Stimulated activated naive CD8-positive, alpha-beta T cell treated with anti-CD3 and anti-CD28 coated beads, Interleukin-15, amount 100 ng/mL, for 72 hours (primary cell): ENCODE results near the gene OLR1.
A peak's percentile ranks its signal among the peaks of the same experiment; 100 is the strongest.

Experiments
- ATAC-seq: fragments of 150-1000 bp; cut with Tn5 transposase; 2 replicates; pipeline ENCODE4 v1.10.0; 2021; ENCODE audit warnings: mild to moderate bottlenecking, moderate library complexity
- DNase-seq, 2 donors: peaks; one replicate each; pipeline ENCODE4 v3.0.0; 2021 to 2022
- H3K27ac Mint-ChIP-seq, 2 donors: one replicate each; pipeline ENCODE4 v1.8.0; 2022; ENCODE audit warnings: mild to moderate bottlenecking in 2 of 2, mixed read lengths in 2 of 2, moderate library complexity in 2 of 2
- H3K27me3 Mint-ChIP-seq: one replicate; pipeline ENCODE4 v1.8.0; 2022; ENCODE audit warnings: mixed read lengths
- H3K4me1 Mint-ChIP-seq: one replicate; pipeline ENCODE4 v1.8.0; 2022; ENCODE audit warnings: mild to moderate bottlenecking, mixed read lengths
- H3K4me3 Mint-ChIP-seq, 2 donors: one replicate each; pipeline ENCODE4 v1.8.0; 2022; ENCODE audit warnings: mild to moderate bottlenecking in 2 of 2, mixed read lengths in 2 of 2, moderate library complexity in 1 of 2
- H3K9me3 Mint-ChIP-seq, 2 donors: one replicate each; pipeline ENCODE4 v1.8.0; 2022; ENCODE audit warnings: mixed read lengths in 2 of 2

OLR1 gene

DNA sequence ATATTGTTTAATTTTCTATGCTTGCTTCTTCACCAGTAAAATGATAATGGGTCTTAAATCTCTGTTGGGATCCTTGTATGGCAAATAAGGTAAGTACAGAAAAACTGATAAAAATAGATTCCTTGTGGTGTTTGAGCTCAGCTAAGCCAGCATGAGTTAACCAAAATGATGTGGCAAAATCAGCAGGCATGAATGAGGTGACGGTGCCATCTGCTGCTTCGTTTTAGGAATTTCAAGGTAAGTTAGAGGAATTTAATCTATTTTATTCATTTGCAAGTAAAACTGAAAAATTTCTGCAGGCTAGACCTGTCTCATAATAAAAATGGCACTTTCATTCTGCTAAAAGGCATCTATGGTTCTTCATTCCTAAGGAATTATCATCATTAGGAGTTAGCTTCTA, 31.9 kb downstream of the OLR1 start:
- Mint-ChIP-seq H3K4me3 (no peak overlapping the region), H3K9me3 (no peaks in the 10 kb centered on the region), H3K4me1 (no peaks in the 10 kb centered on the region), H3K27ac (no peak overlapping the region), H3K27me3 (peaks cover 6% of the 10 kb centered on the region)
- DNase-seq (peak; percentile 18 to 45), ATAC-seq (no peak)

DNA sequence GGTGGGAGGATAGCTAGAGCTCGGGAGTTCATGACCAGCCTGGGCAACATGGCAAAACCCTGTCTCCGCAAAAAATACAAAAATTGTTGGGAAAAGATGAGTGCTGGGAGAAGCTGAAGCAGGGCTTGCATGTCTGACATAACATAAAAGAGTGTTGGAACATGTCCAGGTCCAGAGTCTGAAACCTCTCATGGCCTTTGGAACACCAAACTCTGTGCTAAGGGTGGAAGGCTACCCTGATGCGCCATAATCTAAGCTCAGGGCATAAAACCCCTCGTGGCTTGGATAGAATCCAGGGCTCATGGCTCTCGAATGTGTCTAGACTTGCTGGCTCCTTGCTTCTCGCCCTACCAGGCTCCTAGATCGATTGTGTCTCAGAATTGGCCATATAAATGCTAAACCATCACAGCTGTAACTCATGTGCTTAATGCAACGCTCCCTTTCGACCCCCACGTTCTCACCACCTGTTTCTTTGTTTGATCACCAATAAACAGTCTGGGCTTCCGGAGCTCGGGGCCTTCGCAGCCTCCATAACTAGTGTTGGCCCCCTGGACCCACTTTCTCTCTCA, 35.2 kb downstream of the OLR1 start:
- peaks cover 8% of the 10 kb centered on the region for H3K27me3 Mint-ChIP-seq
- DNase-seq (no peak), ATAC-seq (no peak)
- H3K9me3 Mint-ChIP-seq, result no peaks in the 10 kb centered on the region
- no peak overlapping the region for H3K4me3 Mint-ChIP-seq
- H3K27ac Mint-ChIP-seq, result no peak overlapping the region
- no peaks in the 10 kb centered on the region for H3K4me1 Mint-ChIP-seq

DNA sequence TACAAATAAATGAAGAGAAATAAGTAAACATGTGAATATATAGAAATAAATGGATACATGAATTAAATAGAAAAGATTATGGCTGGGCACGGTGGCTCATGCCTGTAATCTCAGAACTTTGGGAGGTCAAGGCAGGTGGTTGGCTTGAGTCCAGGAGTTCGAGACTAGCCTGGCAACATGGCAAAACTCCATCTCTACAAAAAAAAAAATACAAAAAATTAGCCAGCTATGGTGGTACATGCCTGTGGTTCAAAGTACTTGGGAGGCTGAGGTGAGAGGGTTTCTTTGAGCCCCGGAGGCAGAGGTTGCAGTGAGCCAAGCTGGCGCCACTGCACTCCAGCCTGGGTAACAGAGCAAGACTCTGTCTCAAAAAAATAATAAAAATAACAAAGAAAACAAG, 36.8 kb downstream of the OLR1 start:
- ATAC-seq (no peak), DNase-seq (no peak)
- Mint-ChIP-seq H3K27ac (no peak overlapping the region), H3K4me3 (no peak overlapping the region), H3K9me3 (no peaks in the 10 kb centered on the region), H3K4me1 (peaks cover 4% of the 10 kb centered on the region), H3K27me3 (peaks cover 8% of the 10 kb centered on the region)

DNA sequence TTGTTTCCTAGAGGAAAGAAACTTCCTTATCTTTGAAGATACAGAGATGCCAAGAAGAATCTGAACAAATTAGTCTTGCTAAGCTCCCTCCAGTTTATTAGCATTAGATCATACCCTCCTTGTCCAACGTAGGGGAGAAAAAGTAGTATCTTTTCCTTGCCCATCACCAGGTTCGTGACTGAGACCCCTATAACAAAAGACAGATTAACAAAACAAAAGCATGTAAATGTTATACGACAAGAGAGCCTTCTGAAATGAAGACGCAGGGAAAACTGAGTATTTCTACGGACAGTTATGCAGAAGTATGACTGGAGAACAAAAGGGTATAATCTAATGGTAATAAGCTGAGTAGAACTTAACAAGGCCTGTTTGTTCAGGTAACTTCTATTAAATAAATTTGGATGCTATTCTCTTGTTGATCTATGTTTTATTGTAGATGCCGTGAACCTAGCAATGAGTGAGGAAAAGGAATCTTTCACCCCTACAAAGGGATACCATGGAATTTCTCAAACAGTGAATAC, 39.0 kb downstream of the OLR1 start:
- H3K27ac Mint-ChIP-seq, result no peak overlapping the region
- no peaks in the 10 kb centered on the region for H3K9me3 Mint-ChIP-seq
- peaks cover 18% of the 10 kb centered on the region for H3K27me3 Mint-ChIP-seq
- DNase-seq (no peak), ATAC-seq (no peak)
- H3K4me3 Mint-ChIP-seq, result no peak overlapping the region
- H3K4me1 Mint-ChIP-seq, result peaks cover 10% of the 10 kb centered on the region

DNA sequence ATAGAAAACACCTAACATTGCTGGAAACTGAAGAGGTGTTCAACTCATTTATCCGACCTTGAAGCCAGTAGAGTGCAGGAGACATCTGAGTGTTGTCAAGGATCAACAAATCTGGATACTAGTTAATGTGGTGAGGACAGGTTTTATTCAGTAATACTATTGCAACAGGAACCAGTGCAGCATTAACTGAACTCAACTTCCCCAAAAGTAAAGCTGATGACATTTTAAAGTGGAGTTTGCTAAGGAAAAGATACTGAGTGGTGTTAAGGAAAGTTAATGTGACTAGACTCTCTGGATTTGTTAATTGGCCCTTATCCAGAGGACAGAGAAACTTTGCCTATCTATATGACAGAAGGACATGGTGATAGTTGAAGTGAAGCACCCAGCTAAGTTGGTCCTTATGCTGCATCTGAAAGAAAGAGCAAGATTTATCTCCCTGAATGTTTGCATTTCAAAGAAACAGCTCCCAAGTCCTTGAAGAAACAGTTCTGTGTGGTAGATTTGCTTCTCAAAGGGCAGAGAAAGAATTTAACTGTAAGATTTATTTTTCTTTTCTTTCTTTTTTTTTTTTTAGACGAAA, 40.7 kb downstream of the OLR1 start:
- DNase-seq (no peak), ATAC-seq (no peak)
- peaks cover 28% of the 10 kb centered on the region for H3K27me3 Mint-ChIP-seq

DNA sequence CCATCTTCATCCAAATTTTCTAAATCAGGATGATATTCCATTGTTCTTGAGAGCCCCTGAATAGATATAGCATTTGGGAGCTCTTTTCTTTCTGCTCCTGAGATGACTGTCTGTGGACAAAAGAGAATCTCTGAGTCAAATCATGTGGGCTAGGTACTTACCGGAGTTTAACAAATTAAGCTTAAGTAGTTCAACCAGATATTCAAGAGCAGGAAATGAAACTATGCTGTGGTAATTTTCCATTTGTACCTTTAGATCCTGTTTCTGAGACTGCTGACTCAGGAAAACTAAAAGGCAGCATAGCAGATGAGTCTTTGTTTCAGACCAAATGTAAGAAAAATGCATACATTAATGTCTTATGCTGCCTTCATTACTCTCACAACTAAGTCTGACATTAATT, 41.9 kb downstream of the OLR1 start, which contains the start of gene CLEC7A:
CLEC7A (minus strand) TSS at position 158 of the 400 bp plus-strand sequence; CDS start at position 41, 117 bp downstream.
- peaks cover 10% of the 10 kb centered on the region for H3K4me1 Mint-ChIP-seq
- no peaks in the 10 kb centered on the region for H3K9me3 Mint-ChIP-seq
- H3K4me3 Mint-ChIP-seq, result peak within 1 kb of the TSS in 1 of 2 donors; percentile 19
- no peak for DNase-seq
- peaks cover 28% of the 10 kb centered on the region for H3K27me3 Mint-ChIP-seq
- ATAC-seq, result peak; percentile 91
- H3K27ac Mint-ChIP-seq, result no peak within 1 kb of the TSS

More for the DNA sequence above, 40.7 kb downstream of the OLR1 start:
- Mint-ChIP-seq H3K4me3 (no peak overlapping the region), H3K27ac (no peak overlapping the region), H3K9me3 (no peaks in the 10 kb centered on the region), H3K4me1 (peaks cover 10% of the 10 kb centered on the region)

DNA sequence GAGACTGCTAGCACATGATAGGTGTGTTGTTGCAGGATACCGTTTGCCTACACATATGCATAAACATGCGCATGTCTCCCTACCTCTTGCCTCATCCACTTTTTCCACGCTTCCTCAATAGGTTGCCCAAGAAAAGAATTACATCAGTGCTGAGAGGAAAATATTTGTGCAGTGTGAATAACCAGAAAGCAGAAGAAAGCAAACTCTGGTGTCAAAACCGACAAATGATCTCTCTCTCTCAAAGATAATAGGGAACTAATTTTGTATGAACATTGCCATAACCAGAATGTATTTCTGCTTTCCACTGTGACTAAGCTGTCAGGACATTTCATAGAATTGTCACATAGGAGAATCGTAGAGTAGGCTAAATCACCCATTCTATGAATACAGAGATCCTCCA, 43.2 kb downstream of the OLR1 start:
- H3K27ac Mint-ChIP-seq, result no peak overlapping the region
- H3K27me3 Mint-ChIP-seq, result peaks cover 28% of the 10 kb centered on the region
- ATAC-seq, result no peak
- no peak overlapping the region for H3K4me3 Mint-ChIP-seq
- no peaks in the 10 kb centered on the region for H3K9me3 Mint-ChIP-seq
- peaks cover 10% of the 10 kb centered on the region for H3K4me1 Mint-ChIP-seq
- no peak for DNase-seq

DNA sequence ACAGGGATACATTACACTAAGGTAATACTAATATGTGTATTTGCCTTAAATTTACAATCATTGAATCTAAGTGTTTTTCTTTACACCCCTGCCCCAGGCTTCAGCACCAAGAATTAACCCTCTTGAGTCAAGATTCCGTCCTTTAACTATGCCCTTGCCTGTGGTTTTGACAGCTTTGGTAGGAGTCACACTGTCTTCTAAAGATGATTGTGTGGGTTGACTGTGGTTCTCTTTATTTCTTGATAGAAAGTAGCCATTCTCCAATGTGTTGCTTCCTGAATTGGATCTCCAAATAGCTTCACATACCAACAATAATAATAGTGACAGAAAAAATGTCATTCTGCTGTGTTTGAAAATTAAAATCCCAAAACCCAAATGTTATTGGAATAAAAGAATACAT, 45.5 kb downstream of the OLR1 start:
- peaks cover 10% of the 10 kb centered on the region for H3K4me1 Mint-ChIP-seq
- ATAC-seq, result no peak
- H3K27ac Mint-ChIP-seq, result no peak overlapping the region

DNA sequence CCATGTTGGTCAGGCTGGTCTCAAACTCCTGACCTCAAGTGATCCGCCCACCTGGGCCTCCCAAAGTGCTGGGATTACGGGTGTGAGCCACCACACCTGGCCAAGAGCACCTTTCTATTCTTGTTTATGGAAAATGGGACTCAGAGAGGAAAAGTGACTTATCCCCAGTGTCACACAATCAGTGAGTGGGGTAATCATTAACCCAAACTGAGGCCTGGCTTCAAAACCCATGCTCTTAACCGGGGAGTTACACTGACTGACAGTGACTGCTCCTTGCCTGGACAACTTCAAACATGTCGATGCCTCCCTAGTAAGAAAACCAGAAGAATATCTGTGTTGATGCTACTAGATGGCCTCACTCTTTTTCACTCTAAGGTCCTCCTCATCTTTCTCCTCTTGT, 49.2 kb downstream of the OLR1 start:
- Mint-ChIP-seq H3K9me3 (no peaks in the 10 kb centered on the region), H3K27ac (no peak overlapping the region), H3K4me1 (no peaks in the 10 kb centered on the region), H3K4me3 (no peak overlapping the region), H3K27me3 (peaks cover 7% of the 10 kb centered on the region)
- DNase-seq, result no peak
- ATAC-seq, result no peak

More for the DNA sequence above, 45.5 kb downstream of the OLR1 start:
- Mint-ChIP-seq H3K9me3 (no peaks in the 10 kb centered on the region), H3K27me3 (peaks cover 20% of the 10 kb centered on the region), H3K4me3 (no peak overlapping the region)
- no peak for DNase-seq

DNA sequence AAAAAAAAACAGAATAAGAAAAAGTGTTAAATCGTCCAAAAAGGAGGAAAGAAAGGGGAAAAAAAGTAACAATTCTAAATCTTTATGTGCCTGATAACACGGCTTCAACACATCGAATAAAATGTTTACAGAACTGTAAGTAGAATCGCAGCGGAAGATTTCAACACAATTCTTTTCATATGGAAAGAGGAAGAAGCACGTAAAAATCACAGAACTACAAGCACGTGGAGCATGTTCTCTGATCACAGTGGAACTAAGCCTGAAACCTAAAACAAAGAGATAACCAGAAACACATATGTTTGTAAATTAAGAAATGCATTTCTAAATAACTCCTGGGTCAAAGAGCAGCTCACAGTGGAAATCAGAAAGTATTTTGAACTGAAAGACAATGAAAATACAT, 50.7 kb downstream of the OLR1 start:
- DNase-seq (no peak), ATAC-seq (no peak)
- no peak overlapping the region for H3K4me3 Mint-ChIP-seq
- H3K9me3 Mint-ChIP-seq, result no peaks in the 10 kb centered on the region
- no peak overlapping the region for H3K27ac Mint-ChIP-seq
- no peaks in the 10 kb centered on the region for H3K27me3 Mint-ChIP-seq
- no peaks in the 10 kb centered on the region for H3K4me1 Mint-ChIP-seq

DNA sequence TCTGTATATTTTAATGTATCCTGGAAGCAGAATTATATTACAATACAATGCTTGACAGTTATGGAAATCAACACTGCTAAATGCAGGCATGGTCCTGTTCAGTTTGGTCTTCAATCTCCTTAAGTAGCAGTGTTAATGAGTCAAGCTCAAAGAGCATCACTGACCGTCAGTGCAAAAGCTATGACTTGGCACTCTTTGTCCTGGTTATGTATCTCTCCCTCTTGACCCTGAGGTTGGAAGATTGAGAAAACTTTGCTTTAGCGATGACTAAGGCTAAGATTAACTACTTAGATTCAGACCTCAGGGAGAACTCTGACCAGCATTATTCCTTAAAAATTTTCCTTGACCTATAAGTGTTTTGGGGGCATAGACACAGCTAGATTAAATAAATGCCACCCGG, 52.9 kb downstream of the OLR1 start:
- no peak for ATAC-seq
- no peaks in the 10 kb centered on the region for H3K9me3 Mint-ChIP-seq
- H3K4me1 Mint-ChIP-seq, result no peaks in the 10 kb centered on the region
- H3K27me3 Mint-ChIP-seq, result no peaks in the 10 kb centered on the region
- no peak overlapping the region for H3K27ac Mint-ChIP-seq
- no peak for DNase-seq
- no peak overlapping the region for H3K4me3 Mint-ChIP-seq

DNA sequence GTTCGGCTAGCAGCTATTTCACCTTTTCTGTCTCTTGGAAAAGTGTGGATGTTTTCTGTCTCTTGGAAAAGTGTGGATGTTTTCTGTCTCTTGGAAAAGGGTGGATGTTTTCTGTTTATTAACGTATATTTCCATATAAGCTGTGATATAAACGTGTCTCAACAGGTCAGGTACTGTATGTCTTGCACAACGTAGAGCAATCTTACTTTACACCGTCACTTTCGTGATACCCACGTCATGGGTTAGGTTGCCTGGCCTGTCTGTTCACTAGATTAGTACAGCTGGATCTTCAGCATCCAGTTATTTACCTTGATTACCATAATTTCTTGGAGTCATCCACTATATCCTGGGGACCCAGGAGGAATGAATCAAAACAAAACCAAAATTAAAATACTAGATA, 56.0 kb downstream of the OLR1 start:
- no peak overlapping the region for H3K27ac Mint-ChIP-seq
- no peaks in the 10 kb centered on the region for H3K27me3 Mint-ChIP-seq
- peaks cover 4 to 11% of the 10 kb centered on the region in 2 donors for H3K9me3 Mint-ChIP-seq
- no peaks in the 10 kb centered on the region for H3K4me1 Mint-ChIP-seq
- no peak for ATAC-seq
- DNase-seq, result no peak
- H3K4me3 Mint-ChIP-seq, result no peak overlapping the region

DNA sequence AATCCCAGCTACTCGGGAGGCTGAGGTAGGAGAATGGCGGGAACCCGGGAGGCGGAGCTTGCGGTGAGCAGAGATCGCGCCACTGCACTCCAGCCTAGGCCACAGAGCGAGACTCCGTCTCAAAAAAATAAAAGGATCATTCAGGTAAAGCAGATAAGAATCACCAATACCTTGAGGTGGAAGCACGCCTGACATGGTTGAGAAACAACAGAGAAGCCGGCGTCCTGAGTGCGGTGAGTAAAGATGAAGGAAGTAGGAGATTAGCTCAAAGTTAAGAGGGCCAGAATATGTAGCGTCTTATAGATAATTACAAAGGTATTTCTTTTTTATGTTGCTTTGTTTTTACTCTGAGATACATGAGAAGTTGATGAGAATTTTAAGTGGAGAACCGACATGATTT, 56.6 kb downstream of the OLR1 start:
- DNase-seq, result no peak
- Mint-ChIP-seq H3K9me3 (peaks cover 5 to 11% of the 10 kb centered on the region in 2 donors), H3K27ac (no peak overlapping the region)

DNA sequence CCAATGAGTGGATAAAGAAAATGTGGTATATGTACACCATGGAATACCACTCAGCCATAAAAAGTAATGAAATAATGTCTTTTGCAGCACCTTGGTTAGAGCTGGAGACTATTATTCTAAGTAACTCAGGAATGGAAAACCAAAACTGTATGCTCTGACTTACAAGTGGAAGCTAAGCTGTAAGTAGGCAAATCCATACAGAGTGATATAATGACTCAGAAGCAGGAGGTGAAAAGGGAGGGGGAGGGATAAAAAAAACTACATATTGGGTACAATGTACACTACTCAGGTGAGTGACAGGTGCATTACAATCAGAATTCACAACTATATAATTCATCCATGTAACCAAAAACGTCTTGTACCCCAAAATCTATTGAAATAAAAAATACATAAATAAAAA, 58.0 kb downstream of the OLR1 start:
- Mint-ChIP-seq H3K4me1 (no peaks in the 10 kb centered on the region), H3K27ac (no peak overlapping the region), H3K27me3 (no peaks in the 10 kb centered on the region), H3K4me3 (no peak overlapping the region), H3K9me3 (peaks cover 5 to 11% of the 10 kb centered on the region in 2 donors)
- DNase-seq, result no peak
- no peak for ATAC-seq

More for the DNA sequence above, 56.6 kb downstream of the OLR1 start:
- H3K4me3 Mint-ChIP-seq, result no peak overlapping the region
- no peaks in the 10 kb centered on the region for H3K4me1 Mint-ChIP-seq
- H3K27me3 Mint-ChIP-seq, result no peaks in the 10 kb centered on the region
- no peak for ATAC-seq

DNA sequence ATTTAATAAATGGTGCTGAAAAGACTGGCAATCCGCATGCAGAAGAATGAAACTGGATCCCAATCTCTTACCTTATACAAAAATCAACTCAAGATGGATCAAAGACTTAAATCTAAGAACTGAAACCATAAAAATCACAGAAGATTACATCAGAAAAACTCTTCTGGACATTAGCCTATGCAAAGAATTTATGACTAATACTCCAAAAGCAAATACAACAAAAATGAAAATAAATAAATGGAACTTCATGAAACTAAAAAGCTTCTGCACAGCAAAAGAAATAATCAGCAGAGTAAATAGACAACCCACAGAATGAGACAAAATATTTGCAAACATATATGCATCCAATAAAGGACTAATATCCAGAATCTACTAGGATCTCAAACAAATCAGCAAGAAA, 58.9 kb downstream of the OLR1 start:
- H3K4me1 Mint-ChIP-seq, result no peaks in the 10 kb centered on the region

DNA sequence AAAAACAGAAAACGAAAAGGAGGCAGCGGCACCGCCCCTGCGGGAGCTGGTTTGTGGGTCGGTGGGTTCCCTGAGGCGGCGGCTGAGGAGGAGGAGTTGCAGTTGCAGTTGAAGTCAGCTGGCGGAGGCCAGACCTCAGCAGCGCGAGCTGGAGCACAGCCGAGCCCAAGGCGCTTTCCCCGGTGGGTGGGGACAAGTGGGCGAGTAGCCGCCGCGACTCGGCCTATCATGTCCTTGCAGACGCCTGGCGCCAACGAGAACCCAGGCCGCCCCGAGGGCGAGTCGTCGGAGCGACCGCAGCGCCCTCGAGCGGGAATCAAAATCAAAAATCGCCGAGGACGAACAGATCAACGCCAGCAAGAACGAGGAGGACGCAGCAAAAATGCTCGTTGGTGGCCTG, 60.5 kb downstream of the OLR1 start:
- ATAC-seq, result no peak
- no peaks in the 10 kb centered on the region for H3K27me3 Mint-ChIP-seq
- no peak overlapping the region for H3K4me3 Mint-ChIP-seq
- H3K4me1 Mint-ChIP-seq, result no peaks in the 10 kb centered on the region
- H3K27ac Mint-ChIP-seq, result no peak overlapping the region
- DNase-seq, result no peak
- H3K9me3 Mint-ChIP-seq, result peaks cover 5 to 19% of the 10 kb centered on the region in 2 donors

More for the DNA sequence above, 58.9 kb downstream of the OLR1 start:
- H3K27ac Mint-ChIP-seq, result no peak overlapping the region
- DNase-seq, result no peak
- ATAC-seq, result no peak
- no peaks in the 10 kb centered on the region for H3K27me3 Mint-ChIP-seq
- peaks cover 5 to 11% of the 10 kb centered on the region in 2 donors for H3K9me3 Mint-ChIP-seq
- no peak overlapping the region for H3K4me3 Mint-ChIP-seq
